IPS-15b (cell line): Measurements from ENCODE around the gene MSL1.
A peak's percentile ranks its signal among the peaks of the same experiment; 100 is the strongest.

Experiments used
- H3K27me3 ChIP-seq: one replicate; pipeline ENCODE4 v1.6.1; 2013; ENCODE audit warnings: low read length; ENCODE audit not compliant: control insufficient read depth, insufficient read depth
- H3K36me3 ChIP-seq: one replicate; pipeline ENCODE4 v1.6.1; 2013; ENCODE audit warnings: low read length; ENCODE audit not compliant: control insufficient read depth, insufficient read depth
- H3K4me1 ChIP-seq: one replicate; pipeline ENCODE4 v1.6.1; 2013; ENCODE audit warnings: mild to moderate bottlenecking, low read length; ENCODE audit not compliant: control insufficient read depth, insufficient read depth
- H3K4me3 ChIP-seq: one replicate; pipeline ENCODE4 v1.5.1; 2013; ENCODE audit warnings: low read depth, low read length
- H3K9ac ChIP-seq: one replicate; pipeline ENCODE4 v1.6.1; 2013; ENCODE audit warnings: low read depth, mild to moderate bottlenecking, low read length
- H3K9me3 ChIP-seq: one replicate; pipeline ENCODE4 v1.6.1; 2013; ENCODE audit warnings: mild to moderate bottlenecking, low read length; ENCODE audit not compliant: control insufficient read depth, insufficient read depth

MSL1 gene

GRCh38 chr17:40177275-40177874 lies 55.6 kb downstream of the MSL1 start, which contains the start of gene RAPGEFL1:
Gene RAPGEFL1 (plus strand): TSS chr17:40177470. CDS start chr17:40177862, 392 bp downstream.
- Histone ChIP-seq H3K27me3 (no peaks in the 10 kb centered on the region), H3K9me3 (no peaks in the 10 kb centered on the region), H3K9ac (no peak within 1 kb of the TSS), H3K4me1 (peaks cover 9% of the 10 kb centered on the region), H3K4me3 (peak within 1 kb of the TSS; percentile 49), H3K36me3 (peaks cover 9% of the 10 kb centered on the region)

- H3K36me3 ChIP-seq = peaks cover 9% of the 10 kb centered on the region
- peak overlapping the region; percentile 39 for H3K4me3 ChIP-seq
- H3K27me3 ChIP-seq = no peaks in the 10 kb centered on the region
- H3K9me3 ChIP-seq = no peaks in the 10 kb centered on the region
- no peak overlapping the region for H3K9ac ChIP-seq
- H3K4me1 ChIP-seq = peaks cover 9% of the 10 kb centered on the region
Observed at GRCh38 chr17:40178021-40178601, 56.3 kb downstream of the MSL1 start.

GRCh38 chr17:40178660-40179059 lies 56.9 kb downstream of the MSL1 start:
- H3K27me3 ChIP-seq = no peaks in the 10 kb centered on the region
- peak overlapping the region; percentile 39 for H3K4me3 ChIP-seq
- H3K36me3 ChIP-seq = peaks cover 9% of the 10 kb centered on the region
- H3K9ac ChIP-seq = no peak overlapping the region
- peaks cover 9% of the 10 kb centered on the region for H3K4me1 ChIP-seq
- H3K9me3 ChIP-seq = no peaks in the 10 kb centered on the region

- H3K4me1 ChIP-seq = peaks cover 9% of the 10 kb centered on the region
- H3K4me3 ChIP-seq = no peak overlapping the region
- no peak overlapping the region for H3K9ac ChIP-seq
- H3K36me3 ChIP-seq = peaks cover 5% of the 10 kb centered on the region
- no peaks in the 10 kb centered on the region for H3K9me3 ChIP-seq
- no peaks in the 10 kb centered on the region for H3K27me3 ChIP-seq
Observed at GRCh38 chr17:40179923-40180659, 58.3 kb downstream of the MSL1 start.

- Histone ChIP-seq H3K27me3 (no peaks in the 10 kb centered on the region), H3K4me1 (peaks cover 9% of the 10 kb centered on the region), H3K4me3 (no peak overlapping the region), H3K9ac (no peak overlapping the region), H3K9me3 (no peaks in the 10 kb centered on the region), H3K36me3 (peaks cover 5% of the 10 kb centered on the region)
Observed at GRCh38 chr17:40180694-40181093, 58.9 kb downstream of the MSL1 start.

GRCh38 chr17:40181205-40181604 lies 59.4 kb downstream of the MSL1 start:
- Histone ChIP-seq H3K9me3 (no peaks in the 10 kb centered on the region), H3K4me1 (peaks cover 9% of the 10 kb centered on the region), H3K27me3 (no peaks in the 10 kb centered on the region), H3K36me3 (peaks cover 5% of the 10 kb centered on the region), H3K9ac (no peak overlapping the region), H3K4me3 (no peak overlapping the region)

GRCh38 chr17:40182606-40183005 lies 60.8 kb downstream of the MSL1 start:
- Histone ChIP-seq H3K36me3 (no peaks in the 10 kb centered on the region), H3K4me3 (no peak overlapping the region), H3K9ac (no peak overlapping the region), H3K4me1 (peaks cover 9% of the 10 kb centered on the region), H3K27me3 (no peaks in the 10 kb centered on the region), H3K9me3 (no peaks in the 10 kb centered on the region)
